Activated CD8-positive, alpha-beta memory T cell treated with anti-CD3 and anti-CD28 coated beads for 36 hours (primary cell): ENCODE data around the gene TNFRSF6B. TPM values are rescaled to one million over a fixed set of nuclear protein-coding genes. Genes with fewer than 3 reads are reported as not detected.

Source experiments
- CTCF ChIA-PET: fragments of 350-600 bp; sonication (Branson Sonifier 250); formaldehyde crosslinking; loops from one replicate; lab custom pipeline; 2021; ENCODE audit warnings: antibody characterized with exemption; lab: Charles Lee
- POLR2A ChIA-PET: fragments of 350-600 bp; sonication (Branson Sonifier 250); formaldehyde crosslinking; loops from one replicate; lab custom pipeline; 2021; ENCODE audit warnings: antibody characterized with exemption; lab: Charles Lee
- total RNA-seq, 2 experiments: library from RNA; stranded (reverse); gene quantifications; one replicate each; pipeline ENCODE4 v1.2.3, GENCODE V29; 2021

The TNFRSF6B gene
- total RNA-seq, 2 experiments from 2014 or later, result not detected

DNA sequence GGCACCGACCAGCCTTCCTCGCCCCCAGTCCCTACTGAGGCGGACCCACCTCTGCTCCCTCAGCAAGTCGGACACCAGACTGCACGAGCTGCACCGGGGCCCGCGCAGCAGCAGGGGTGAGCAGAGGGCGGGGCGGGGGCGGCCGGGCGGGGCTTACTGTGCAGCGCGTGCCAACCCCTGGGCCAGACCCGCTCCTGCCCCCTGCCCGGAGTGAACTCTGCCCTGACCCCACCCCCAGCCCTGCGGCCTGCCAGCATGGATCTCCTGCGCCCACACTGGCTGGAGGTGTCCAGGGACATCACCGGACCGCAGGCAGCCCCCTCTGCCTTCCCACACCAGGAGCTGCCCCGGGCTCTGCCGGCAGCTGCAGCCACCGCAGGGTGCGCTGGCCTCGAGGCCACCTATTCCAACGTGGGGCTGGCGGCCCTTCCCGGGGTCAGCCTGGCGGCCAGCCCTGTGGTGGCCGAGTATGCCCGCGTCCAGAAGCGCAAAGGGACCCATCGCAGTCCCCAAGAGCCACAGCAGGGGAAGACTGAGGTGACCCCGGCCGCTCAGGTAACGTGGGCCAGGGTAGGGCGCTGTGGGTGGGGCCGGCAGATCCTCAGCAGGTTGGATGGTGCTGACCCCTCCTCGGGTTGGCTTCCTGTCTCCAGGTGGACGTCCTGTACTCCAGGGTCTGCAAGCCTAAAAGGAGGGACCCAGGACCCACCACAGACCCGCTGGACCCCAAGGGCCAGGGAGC is 41.7 kb downstream of the TNFRSF6B start:
- POLR2A ChIA-PET, result interaction anchor here (1.0 to 1.6 kb wide), 2 partner anchors 30 to 193 kb away, joined by 3 to 9 read pairs; partner anchors contain the start of genes ARFRP1 and ZGPAT
- CTCF ChIA-PET, result interaction anchor here (0.9 to 1.7 kb wide), 5 partner anchors 12 to 239 kb away, joined by 3 to 11 read pairs (median 4); partner anchors contain the start of genes ARFRP1 and ZGPAT

GRCh38 chr20:63738687-63739129 is 42.3 kb downstream of the TNFRSF6B start:
- ChIA-PET CTCF (interaction anchor here (0.9 to 1.7 kb wide), 5 partner anchors 12 to 239 kb away, joined by 3 to 11 read pairs (median 4); partner anchors contain the start of genes ARFRP1 and ZGPAT), POLR2A (interaction anchor here (1.0 to 1.6 kb wide), 3 partner anchors 19 to 193 kb away, joined by 3 to 9 read pairs (median 5); partner anchors contain the start of genes ARFRP1 and ZGPAT)

DNA sequence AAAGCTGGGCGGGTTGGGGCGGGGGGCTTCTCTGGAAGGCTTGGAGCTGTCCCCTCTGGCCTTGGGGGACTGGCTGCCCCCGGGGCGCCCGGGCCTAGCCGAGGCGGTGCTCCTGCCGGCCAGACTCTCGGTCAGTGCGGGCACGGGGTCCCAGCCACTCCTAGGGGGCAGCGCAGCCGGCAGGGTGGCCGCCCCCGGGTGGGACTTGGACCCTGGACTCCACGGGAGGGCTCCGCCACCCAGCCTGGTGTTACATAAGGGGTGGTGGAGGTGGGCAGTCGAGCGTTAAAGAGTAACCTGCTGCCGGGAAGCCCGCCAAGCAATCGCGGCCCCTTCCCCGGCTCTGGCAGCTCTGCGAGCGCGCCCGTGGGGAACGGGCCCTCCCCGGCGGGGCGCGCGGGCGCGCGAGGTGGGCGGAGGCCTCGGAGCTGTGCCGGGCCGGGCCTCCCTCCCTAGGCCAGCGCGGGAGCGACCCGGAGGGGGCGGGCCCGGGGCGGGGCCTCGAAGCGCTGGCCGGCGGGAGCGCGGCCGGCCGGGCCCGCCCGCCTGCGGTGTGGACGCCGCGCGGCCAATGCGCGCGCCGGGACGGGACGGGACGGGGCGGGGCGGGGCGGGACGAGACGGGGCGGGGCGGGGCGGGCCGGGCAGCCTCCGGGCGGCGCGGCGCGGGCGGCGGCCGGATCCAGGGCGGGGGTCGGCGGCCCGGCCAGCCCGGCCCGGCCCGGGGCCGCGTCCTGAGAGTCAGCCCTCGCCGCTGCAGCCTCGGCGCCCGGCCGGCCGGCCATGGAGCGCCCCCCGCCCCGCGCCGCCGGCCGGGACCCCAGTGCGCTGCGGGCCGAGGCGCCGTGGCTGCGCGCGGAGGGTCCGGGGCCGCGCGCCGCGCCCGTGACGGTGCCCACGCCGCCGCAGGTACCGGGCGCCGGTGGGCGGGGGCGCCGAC is 42.9 kb downstream of the TNFRSF6B start, which contains the start of gene SLC2A4RG:
SLC2A4RG (plus strand) TSS at position 647 of the 940 bp plus-strand sequence; CDS start at position 784, 137 bp downstream.
- POLR2A ChIA-PET, result interaction anchor here (0.9 to 1.6 kb wide), 3 partner anchors 11 to 31 kb away, joined by 5 to 9 read pairs (median 5); partner anchors contain the start of genes ARFRP1 and ZGPAT
- CTCF ChIA-PET, result interaction anchor here (0.9 to 1.7 kb wide), 4 partner anchors 11 to 32 kb away, joined by 3 to 11 read pairs (median 4); partner anchors contain the start of genes ARFRP1 and ZGPAT

GRCh38 chr20:63740070-63740626 is 43.7 kb downstream of the TNFRSF6B start:
- CTCF ChIA-PET, result interaction anchor here (0.9 to 1.5 kb wide), 3 partner anchors 10 to 134 kb away, joined by 3 to 6 read pairs (median 3); no protein-coding TSS in a partner anchor
- POLR2A ChIA-PET, result interaction anchor here (0.6 to 2.2 kb wide), 4 partner anchors 11 to 112 kb away, joined by 6 to 13 read pairs (median 8); partner anchors contain the start of genes ARFRP1 and ZGPAT

- ChIA-PET CTCF (interaction anchor here (0.9 to 1.7 kb wide), 7 partner anchors 10 to 203 kb away, joined by 3 to 7 read pairs (median 3); partner anchors contain the start of genes ARFRP1, RTEL1 and ZGPAT), POLR2A (interaction anchor here (0.6 to 2.2 kb wide), 6 partner anchors 10 to 113 kb away, joined by 3 to 13 read pairs (median 7); partner anchors contain the start of genes ARFRP1 and ZGPAT)
Observed at GRCh38 chr20:63740627-63741353, 44.3 kb downstream of the TNFRSF6B start.

DNA sequence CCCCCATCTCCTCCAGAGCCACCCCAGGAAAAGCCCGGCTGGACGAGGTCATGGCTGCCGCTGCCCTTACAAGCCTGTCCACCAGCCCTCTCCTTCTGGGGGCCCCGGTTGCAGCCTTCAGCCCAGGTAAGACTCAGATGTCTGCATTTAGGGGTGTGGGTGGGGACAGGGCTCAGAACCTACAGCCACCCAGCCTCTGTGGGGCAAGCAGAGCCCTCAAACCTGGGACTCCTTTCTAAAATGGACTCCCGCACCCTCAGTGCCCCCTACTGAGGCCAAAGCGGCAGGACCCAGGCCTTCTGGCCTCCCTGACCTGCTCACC is 44.9 kb downstream of the TNFRSF6B start:
- POLR2A ChIA-PET, result interaction anchor here (1.1 to 2.2 kb wide), 3 partner anchors 9 to 34 kb away, joined by 3 to 13 read pairs (median 8); partner anchors contain the start of genes ARFRP1 and ZGPAT
- CTCF ChIA-PET, result interaction anchor here (0.9 to 1.7 kb wide), 6 partner anchors 9 to 204 kb away, joined by 3 to 7 read pairs (median 3); partner anchors contain the start of genes ARFRP1, RTEL1 and ZGPAT

GRCh38 chr20:63741676-63742380 is 45.4 kb downstream of the TNFRSF6B start:
- CTCF ChIA-PET, result interaction anchor here (1.0 to 1.7 kb wide), 6 partner anchors 9 to 204 kb away, joined by 3 to 7 read pairs (median 3); partner anchors contain the start of genes ARFRP1, RTEL1 and ZGPAT
- POLR2A ChIA-PET, result interaction anchor here (1.1 to 2.2 kb wide), 3 partner anchors 9 to 35 kb away, joined by 3 to 13 read pairs (median 8); partner anchors contain the start of genes ARFRP1 and ZGPAT

- CTCF ChIA-PET, result interaction anchor here (1.1 to 1.7 kb wide), 2 partner anchors 33 to 35 kb away, joined by 3 to 7 read pairs; partner anchors contain the start of genes ARFRP1 and ZGPAT
Observed at GRCh38 chr20:63742381-63743024, 46.1 kb downstream of the TNFRSF6B start.

DNA sequence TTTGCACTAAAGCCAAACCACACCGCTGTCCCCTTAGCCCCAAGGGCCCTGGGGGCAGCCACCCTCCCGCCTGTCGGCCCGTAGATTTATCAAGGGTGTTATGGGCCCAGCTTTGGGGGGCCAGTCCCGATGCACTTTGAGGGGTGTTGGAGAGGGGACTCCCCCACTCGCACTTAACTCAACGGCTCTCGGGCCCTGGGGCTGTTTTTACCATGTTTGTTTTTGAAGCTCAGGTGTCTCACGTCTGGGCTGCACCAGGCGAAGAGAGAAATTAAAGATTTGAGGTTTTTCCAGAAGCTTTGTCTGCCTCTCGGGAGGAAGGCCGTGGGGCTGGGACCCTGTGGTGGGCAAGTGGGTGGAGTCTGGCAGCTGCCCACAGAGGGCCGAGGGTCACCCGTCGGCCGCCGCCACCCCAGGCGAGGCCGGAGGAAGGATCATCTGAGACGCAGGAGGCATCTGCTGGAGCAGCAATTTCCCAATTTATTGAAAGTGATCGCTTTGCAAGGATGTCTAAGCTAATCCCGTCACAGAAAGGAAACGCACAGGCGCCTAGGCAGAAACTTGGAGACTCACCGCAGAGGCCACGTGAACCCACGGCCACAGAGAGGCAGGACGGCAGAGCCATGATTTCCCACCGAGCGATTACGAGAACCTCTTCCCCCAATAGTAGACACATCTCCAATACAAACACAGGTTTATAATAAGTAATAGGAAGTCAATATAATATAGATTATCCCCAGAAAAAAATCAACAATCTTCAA is 46.9 kb downstream of the TNFRSF6B start:
- ChIA-PET CTCF (no interaction called here), POLR2A (interaction anchor here (1.4 kb wide), 1 partner anchor 45 kb away, joined by 4 read pairs; no protein-coding TSS in a partner anchor)

More at GRCh38 chr20:63742381-63743024, 46.1 kb downstream of the TNFRSF6B start:
- POLR2A ChIA-PET, result interaction anchor here (1.4 to 2.2 kb wide), 2 partner anchors 35 to 44 kb away, joined by 4 to 13 read pairs; partner anchors contain the start of genes ARFRP1 and ZGPAT

GRCh38 chr20:63744158-63744557 is 47.7 kb downstream of the TNFRSF6B start:
- CTCF ChIA-PET, result no interaction called here
- POLR2A ChIA-PET, result no interaction called here

DNA sequence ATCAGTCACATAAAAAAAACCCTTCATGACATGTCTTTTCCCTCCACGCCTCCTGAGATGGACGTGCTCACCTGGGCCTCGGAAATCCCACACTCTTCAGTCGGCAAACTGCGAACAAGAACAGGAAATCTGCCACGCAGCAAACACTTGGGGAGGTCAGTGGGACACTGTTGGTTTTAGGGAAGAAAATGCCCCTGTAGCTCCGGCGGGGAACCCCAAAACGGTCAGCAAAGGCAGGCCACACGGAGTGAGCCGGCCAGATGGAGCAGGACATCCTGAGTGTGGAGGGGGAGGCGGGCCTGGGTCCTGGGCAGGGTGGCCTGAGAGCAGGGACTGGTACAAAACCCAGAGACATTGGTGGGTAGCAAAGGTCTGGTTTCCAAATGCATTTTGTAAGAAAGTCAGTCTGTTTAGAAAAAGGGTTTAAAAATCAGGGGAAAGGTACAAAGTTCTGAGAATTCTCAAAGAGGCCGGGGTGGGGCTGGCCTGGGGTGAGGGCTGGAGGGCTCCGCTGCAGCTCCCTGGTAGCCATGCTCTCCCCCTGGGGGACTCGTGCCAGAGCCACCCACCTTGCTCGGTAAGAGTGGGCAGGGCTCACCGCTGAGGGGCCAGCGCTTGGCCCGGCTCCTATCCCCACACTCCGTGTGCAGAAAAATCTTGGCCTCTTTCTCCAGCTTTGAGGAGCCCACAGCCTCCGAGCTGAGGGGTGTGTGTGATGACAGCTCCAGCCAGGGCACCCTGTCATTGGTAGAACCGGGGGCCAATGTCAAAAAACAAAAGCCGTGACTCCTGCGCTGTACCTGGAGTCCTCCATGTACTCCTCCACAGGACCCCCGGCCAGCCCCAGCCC is 48.3 kb downstream of the TNFRSF6B start:
- CTCF ChIA-PET, result interaction anchor here (1.5 kb wide), 1 partner anchor 8 kb away, joined by 4 read pairs; the partner anchor contains the start of gene LIME1

GRCh38 chr20:63745424-63745805 is 49.0 kb downstream of the TNFRSF6B start:
- POLR2A ChIA-PET, result no interaction called here
- CTCF ChIA-PET, result interaction anchor here (1.5 kb wide), 1 partner anchor 9 kb away, joined by 4 read pairs; the partner anchor contains the start of gene LIME1

More for the DNA sequence above, 48.3 kb downstream of the TNFRSF6B start:
- POLR2A ChIA-PET, result no interaction called here

DNA sequence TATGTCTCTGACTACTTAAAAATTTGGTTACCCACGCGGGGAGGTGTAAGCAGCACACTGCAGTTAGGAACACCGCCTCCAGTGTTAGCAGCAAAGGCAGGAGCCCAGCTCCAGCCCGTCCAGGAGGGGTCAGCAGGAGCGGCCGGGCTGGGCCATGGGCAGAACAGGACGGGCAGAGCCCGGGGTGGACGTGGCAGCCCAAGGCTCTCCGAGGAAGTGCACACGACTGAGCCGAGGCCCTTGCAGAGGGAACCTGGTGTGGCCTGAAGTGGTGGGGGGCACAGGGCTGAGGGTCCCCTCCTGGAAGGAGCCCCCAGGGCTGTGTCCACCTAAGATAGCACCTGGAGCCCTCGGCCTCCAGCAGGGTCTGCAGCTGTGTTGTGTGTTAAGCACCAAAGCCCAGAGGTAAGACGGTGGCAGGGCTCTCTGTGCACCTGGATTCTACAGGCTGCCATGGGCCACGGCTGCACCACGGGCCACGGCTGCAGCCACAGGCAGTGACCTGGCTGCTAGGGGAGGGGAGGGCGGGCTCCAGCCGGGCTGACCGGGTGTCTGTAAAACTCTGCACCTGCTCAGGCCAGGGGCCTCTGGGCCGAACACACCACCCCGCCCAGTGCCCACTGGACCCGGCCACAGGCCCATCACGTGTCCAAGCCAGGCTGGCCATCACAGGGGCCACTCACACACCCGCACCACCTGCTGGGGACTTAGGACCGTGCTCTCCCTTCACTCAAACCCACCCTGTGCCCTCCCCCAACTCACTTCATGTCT is 49.7 kb downstream of the TNFRSF6B start:
- ChIA-PET POLR2A (no interaction called here), CTCF (interaction anchor here (1.5 kb wide), 1 partner anchor 10 kb away, joined by 4 read pairs; the partner anchor contains the start of gene LIME1)
